Stimulated activated CD4-positive, alpha-beta T cell treated with anti-CD3 and anti-CD28 coated beads, Interleukin-4, amount 100 ng/mL, for 24 hours (primary cell): ENCODE data around the gene GRM4.
"Not testable (repeated sequence)": the region's sequence is repeated elsewhere in the genome, so short reads cannot be mapped to it uniquely, and the experiment has no call there.

Experiments used
- DNase-seq: peaks from one replicate; pipeline ENCODE4 v3.0.0-alpha.2; 2020

The GRM4 gene

GRCh38 chr6:34018961-34019606 is 126.8 kb downstream of the GRM4 start:
- DNase-seq, result no peak

DNA sequence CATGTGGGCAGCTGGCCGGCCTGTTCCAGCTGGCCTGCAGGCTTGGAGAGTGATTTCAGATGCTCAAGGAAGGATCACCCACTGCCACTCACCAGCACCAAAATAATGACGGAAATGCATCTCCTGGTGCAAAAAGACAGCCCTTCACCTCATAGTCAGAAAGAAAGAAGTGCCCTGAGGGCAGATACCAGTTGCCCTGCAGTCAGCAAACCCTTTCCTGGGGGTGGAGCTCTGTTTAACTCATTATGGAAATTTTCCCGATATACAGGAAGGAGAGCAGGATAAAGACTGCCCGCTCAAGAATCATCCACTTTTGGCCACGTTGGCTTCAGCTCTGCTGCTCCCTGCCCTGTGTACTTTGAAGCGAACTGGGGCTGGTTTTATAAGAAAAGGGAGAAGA is 127.9 kb downstream of the GRM4 start:
- no peak for DNase-seq

DNA sequence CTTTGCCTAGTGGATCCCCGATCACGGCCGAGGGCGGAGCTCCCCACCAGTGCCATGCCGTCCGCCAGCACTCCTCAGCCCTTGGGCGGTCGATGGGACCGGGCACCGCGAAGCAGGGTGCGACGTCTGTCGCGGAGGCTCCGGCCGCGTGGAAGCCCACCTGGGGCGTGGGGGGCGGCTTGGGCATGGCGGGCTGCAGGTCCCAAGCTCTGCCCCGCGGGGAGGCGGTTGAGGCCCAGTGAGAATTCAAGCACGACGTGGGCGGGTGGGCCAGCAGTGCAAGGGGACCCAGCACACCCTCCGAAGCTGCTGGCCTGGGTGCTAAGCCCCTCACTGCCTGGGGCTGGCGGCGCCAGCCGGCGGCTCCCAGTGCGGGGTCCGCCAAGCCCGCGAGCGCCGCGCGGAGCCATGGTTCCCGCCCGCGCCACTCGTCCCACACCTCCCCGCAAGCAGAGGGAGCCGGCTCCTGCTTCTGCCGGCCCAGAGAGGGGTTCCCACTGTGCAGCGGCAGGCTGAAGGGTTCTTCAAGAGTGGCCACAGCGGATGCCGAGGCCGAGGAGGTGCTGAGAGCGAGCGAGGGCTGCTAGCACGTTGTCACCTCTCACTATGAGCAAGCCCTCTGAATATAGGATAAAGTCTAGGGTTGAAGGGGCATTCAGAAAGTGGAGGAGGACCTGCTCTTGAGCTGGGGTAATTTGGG is 128.6 kb downstream of the GRM4 start:
- no peak for DNase-seq

- DNase-seq, result not testable (repeated sequence)
Measured at GRCh38 chr6:34016573-34016972, 129.3 kb downstream of the GRM4 start.

DNA sequence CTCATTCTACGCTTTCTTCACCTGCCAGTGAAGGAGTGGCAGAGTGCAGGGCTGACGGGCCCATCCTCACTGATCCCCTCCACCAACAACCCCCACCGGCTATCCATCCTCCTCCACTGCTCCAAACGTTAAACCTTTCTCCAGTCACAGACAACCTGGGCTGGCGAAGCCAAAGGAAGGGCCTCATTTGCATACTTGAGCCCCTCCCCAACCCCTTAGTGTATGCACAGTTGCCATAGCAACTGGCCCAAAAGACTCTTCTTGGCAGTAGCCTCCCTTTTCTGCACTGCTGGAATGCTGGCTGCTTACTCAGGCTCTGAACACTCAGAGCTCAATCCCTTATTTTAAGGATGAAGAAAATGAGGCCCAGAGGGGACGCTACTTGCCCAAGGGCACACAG is 130.3 kb downstream of the GRM4 start:
- no peak for DNase-seq

- no peak for DNase-seq
Measured at GRCh38 chr6:34011264-34011663, 134.6 kb downstream of the GRM4 start.

DNA sequence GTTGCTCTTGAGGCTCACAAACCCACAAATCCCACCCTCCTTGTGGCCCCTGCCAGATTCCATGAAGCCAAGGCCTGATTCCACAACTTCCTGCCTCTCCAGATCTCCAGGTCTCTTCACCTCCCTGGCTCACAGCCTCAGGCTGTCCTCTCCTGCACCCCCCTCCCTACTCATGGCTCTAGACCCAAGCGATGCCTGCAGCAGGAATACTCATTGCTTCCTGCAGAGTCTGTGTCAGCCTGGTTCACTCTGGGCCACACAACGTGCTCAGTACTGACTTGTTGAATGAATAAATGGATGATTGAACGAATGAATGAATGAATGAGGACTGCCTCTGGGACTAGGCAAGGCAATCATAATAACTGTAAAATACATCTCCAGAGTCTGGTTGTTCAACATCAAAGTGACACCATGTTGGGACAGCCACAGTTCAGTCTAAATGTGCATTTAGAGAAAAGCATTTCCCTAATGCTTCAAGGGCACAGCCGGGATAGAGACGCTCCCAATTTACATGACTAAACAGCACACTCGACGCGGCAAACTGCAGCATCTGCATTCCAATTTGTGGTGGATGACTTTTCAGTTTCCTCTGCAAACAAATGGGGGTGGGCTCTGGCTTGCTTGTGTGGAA is 139.9 kb downstream of the GRM4 start:
- no peak for DNase-seq

- DNase-seq, result no peak
Measured at GRCh38 chr6:34004706-34005105, 141.2 kb downstream of the GRM4 start.

- no peak for DNase-seq
Measured at GRCh38 chr6:34003962-34004361, 141.9 kb downstream of the GRM4 start.

DNA sequence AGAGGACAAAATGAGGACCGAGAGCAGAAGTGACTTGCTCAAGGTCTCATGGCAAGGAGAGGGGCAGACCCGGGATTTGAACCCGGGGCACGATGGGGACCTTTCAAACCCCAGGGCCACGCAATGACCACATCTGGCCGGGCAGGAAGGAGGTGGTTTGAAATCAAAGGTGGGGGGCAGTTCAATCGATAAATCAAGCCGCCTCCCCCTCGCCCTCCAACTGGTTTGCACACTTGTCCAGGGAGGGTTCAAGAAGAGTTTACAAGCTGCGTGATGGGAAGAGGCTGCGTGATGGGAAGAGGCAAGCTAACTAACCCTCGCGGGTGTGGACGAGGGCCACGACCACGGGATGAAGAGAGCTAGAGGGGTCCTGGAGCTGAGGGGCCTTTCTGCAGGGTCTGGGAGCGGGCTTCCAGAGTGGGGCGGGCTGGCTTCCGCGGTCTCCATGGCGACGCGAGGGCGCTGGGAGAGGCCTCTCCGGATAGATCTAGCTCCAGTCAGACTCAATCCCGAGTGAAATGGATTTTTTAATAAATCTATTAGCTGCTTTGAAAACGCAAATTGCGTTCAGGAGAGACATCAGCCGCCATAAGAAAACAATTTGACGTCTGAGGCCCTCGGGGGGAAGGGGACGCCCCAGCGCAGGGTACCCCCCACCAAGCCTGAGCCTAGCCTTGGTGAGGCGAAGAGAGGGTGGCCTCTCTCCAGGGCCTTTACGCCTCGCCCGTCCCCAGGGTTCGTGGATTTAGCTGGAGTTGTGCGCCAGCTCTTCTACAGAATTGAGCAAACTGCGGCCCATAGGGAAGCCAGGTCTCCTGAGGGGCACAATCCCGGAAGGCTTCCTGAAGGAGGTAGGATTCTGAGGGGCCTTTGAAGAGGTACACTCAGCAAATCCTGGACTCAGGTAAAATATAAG is 143.9 kb downstream of the GRM4 start:
- no peak for DNase-seq

GRCh38 chr6:34000281-34000680 is 145.6 kb downstream of the GRM4 start:
- DNase-seq, result no peak

DNA sequence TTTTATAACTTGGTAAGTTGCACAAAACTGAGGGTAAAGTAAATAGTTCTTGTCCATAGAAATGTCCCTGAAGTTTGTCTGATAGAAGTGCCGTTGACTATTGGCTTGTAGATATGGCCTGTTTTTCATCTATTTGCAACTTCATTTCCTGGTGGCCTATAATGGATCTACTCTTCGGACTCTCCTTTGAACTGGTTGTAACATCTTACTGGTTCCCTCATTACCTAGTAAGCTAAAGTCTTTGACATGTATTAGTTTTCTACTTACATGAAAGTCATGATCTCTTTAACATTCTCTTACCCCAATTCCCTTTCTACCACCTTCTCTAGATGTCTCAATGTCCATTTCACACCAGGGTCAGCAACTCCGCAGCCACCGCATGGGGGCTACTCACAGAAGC is 146.3 kb downstream of the GRM4 start:
- DNase-seq, result no peak

DNA sequence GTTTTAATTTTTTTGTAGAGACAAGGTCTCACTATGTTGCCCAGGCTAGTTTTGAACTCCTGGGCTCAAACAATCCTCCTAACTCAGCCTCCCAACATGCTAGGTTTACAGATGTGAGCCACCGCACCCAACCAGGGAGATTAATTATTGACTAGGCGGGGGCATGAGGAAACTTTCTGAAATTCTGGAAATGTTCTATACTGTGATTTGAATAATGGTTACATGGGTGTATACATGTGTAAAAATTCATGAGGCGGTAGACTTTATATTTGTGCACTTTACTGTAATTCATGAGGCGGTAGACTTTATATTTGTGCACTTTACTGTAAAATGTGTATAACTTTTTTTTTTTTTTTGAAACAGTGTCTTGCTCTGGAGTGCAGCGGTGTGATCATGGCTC is 147.2 kb downstream of the GRM4 start:
- DNase-seq, result no peak

DNA sequence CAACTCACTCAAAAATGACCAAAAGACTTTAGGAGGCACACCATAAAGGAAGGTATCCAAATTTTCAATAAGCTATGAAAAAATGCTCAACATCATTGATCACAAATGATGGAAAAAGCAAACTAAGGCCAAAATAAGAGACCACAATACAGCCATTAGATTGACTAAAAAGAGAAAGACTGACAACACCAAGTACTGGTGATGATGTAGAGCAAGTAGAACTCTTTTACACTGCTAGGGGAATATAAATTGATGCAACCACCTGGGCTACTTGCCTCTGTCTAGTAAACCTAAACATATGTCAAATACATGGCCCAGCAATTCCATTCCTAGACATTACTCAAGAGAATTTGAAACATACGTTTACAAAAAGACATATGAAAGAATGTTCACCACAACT is 148.6 kb downstream of the GRM4 start:
- no peak for DNase-seq

GRCh38 chr6:33996120-33996475 is 149.8 kb downstream of the GRM4 start:
- DNase-seq, result no peak

GRCh38 chr6:33995309-33996119 is 150.4 kb downstream of the GRM4 start:
- DNase-seq, result no peak

- no peak for DNase-seq
Measured at GRCh38 chr6:33994472-33995308, 151.2 kb downstream of the GRM4 start.

GRCh38 chr6:33993653-33994471 is 152.0 kb downstream of the GRM4 start:
- no peak for DNase-seq

DNA sequence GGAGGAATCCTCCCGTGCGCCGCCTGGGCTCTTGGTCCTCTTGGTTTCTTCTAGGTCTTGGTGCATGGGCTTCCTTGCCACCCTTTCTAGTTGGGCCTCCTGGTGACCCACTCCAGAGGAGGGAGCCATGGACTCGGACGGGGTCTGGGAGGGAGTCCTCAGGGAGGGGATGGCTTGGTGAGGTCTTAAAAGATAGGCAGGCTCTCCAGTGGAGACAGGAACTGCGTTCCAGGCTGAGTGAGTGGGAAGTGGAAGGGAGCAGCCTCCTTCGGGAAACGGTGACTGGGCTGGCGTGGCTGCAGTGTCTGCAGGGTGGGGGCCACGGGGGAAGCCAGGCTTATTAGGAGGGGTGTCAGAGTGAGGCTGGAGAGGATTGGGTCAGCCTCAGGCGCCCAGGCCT is 152.8 kb downstream of the GRM4 start:
- no peak for DNase-seq

- DNase-seq, result no peak
Measured at GRCh38 chr6:33992191-33992590, 153.7 kb downstream of the GRM4 start.

- no peak for DNase-seq
Measured at GRCh38 chr6:33991610-33992009, 154.3 kb downstream of the GRM4 start.
